ENCODE data around the gene C4orf36.

Gene C4orf36, protein sequence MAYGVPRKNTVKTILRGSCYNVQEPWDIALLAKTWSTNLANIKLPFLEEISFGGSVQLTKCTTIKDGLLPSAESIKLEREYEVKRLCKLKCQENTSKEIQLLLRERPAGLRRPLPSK

DNA sequence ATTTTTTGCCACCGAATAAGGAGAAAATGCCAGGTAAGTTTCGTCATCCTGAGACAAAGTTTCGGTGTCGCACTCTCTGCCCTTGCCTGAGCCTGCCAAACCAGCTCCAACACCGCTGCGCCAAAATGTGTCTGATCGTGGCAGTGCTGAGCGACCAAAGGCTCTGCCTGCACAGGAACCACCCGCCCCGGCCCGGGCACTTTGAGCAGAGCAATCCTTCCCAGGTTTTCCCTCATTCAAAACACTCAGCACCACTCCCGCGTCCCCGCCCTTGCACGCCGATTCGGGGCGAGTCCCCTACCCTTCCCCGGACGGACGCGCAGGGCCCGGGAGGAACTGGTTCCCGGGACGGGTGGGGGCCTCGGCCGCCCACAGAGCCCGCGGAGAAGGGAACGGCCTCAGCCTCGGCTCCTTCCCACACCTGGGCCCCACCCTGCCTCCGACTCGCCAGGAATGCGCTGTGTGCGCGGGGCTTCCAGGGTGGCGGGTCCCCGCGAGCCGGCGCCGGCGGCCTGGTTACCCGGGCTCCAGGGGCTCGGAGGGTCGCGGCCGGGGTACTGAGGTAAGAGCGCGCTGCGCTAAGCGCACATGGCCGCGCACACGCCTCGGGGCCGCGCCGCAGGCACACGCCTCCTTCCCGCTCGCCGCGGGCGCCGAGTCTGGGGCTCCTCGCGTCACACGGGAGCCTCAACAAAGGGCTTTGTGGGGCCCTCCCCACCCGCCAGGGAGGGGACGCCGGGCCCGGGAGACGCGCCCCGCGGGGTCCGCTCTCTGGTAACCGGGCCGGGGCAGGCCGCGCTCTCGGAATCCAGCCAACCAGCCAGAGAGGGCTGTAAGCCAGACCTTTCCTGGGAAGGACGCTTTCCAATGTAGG, at the start of gene C4orf36:
TSS of gene C4orf36 (minus strand) at position 661 of the 874 bp plus-strand sequence. CDS start 902 bp downstream, outside the sequence.
- DNase-seq (ENCODE audit: low spot score): peak; percentile 27

- no peak for DNase-seq (ENCODE audit: low spot score)
Measured at GRCh38 chr4:86940920-86941460, 48.8 kb upstream of the C4orf36 start.

GRCh38 chr4:86939729-86940575, 47.7 kb upstream of the C4orf36 start:
- no peak for DNase-seq (ENCODE audit: low spot score)

DNA sequence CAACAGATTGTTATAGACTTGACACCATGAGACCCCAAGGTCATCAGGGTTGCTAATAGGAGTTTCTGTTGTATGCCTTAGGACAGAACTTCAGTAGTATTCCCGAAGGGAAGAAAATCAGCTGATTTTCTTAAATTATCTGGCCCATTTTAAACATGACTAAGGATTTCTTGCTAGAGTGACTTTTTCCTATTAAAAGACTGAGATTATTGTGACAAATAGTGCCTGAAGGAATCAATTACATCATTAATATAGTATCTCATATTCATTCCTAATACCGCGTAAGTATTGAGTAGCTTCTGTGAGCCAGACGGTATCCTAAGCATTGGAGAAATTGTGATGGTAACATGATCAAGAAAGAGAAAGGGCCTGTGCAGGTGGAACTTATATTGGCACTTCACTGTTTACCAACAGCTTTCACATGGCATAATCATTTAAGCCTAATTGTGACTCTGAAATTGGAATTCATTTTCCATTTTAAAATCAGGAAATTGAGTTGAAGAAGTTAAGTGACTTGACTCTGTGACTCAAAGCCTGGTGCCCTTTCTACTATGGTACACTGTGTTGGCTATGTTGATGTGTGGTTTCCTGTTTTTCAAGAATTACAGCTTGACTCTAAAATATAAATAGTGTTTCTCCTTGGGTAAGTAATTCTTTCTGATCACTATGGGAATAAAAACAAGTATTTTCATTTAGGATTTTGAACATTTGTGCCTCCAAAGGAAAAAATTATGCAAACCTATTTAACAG, 46.7 kb upstream of the C4orf36 start:
- DNase-seq (ENCODE audit: low spot score): no peak

- peak; percentile 70 for DNase-seq (ENCODE audit: low spot score)
Measured at GRCh38 chr4:86935853-86936733, 43.9 kb upstream of the C4orf36 start.

DNA sequence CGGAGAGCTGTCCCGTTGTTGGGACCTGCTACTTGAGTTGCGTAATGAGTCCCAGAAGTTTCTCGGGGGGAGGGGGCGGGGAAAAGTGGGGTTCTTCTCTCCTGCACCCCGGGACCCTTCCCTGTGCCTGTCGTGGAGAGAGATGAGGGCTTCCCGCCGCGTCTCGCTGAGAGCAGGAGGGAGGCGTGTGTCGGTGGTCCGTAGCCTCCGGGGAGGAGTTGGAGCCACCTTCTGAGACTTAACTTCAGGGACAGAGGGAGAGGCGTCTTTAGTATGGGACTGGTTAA, 43.3 kb upstream of the C4orf36 start:
- DNase-seq (ENCODE audit: low spot score): no peak

DNA sequence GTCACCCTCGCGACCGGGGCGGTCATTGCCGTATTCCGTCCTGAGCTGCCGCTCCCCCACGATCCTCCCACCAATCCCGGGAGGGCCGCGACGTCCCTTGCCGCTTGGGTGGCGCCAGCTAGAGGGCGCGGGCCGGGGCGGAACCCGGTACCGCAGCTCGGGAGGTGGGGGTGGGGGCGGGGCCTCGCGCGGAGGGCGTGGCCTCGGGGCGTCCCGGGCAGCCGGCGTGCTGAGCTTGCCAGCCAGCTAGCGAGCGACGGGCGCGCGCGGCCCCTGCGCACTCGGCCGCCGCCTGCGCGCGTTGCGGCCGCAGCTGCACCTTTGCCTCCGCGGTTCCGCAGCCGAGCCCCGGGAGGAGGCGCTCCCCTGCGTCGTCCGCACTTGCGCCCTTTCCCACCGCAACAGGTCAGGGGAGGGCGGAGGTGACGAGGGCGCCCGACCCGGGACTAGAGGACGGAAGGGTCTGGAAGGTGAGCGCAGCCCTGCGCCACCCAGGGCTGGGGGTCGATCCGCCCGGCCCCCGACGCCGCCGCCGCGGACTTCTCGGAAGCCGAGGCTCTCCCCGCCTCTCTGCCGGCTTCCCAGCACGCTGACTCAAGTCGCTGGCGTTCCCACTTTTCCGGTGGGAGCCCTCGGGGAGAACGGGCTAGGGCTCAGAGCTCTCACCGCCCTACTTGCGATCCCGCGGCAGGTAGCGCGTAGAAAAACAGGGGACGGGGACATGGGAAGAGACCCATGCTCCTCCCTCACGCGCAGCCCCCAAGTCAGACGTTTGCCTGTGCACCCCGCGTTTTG, 42.7 kb upstream of the C4orf36 start, which contains the start of gene AFF1:
TSS of gene AFF1 (plus strand) at position 241 of the 795 bp plus-strand sequence. CDS start 13,523 bp downstream, outside the sequence.
- peak; percentile 90 for DNase-seq (ENCODE audit: low spot score)

DNA sequence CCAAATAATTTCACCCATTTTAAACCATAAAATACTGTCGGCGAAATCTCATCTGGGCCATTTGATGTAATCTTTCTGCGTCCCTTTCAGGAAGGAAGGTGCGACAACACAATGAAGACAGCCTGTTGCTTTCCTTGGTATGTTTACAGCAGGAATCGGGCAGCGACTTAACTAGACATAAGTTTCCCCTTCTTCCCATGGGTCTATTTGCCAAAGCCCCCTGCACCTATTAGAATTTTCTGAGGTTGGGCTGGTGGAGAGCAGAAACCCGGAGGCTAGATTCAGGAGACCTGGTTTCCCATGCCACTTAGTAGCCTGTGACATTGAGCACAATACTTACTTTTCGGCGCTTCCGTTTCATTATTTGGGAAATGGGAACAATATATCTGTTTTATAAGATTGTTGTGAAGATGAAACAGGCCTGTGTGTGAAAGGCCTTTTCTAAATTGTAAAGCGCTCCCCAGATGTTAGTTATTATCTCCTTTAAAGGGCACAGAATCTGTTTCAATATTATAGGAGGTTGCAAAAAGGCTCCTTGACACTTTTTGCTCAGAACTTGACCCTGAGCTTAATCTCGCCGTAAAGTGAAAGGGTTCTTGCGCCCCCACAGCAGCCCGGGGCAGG, 42.0 kb upstream of the C4orf36 start:
- peak; percentile 36 for DNase-seq (ENCODE audit: low spot score)

DNA sequence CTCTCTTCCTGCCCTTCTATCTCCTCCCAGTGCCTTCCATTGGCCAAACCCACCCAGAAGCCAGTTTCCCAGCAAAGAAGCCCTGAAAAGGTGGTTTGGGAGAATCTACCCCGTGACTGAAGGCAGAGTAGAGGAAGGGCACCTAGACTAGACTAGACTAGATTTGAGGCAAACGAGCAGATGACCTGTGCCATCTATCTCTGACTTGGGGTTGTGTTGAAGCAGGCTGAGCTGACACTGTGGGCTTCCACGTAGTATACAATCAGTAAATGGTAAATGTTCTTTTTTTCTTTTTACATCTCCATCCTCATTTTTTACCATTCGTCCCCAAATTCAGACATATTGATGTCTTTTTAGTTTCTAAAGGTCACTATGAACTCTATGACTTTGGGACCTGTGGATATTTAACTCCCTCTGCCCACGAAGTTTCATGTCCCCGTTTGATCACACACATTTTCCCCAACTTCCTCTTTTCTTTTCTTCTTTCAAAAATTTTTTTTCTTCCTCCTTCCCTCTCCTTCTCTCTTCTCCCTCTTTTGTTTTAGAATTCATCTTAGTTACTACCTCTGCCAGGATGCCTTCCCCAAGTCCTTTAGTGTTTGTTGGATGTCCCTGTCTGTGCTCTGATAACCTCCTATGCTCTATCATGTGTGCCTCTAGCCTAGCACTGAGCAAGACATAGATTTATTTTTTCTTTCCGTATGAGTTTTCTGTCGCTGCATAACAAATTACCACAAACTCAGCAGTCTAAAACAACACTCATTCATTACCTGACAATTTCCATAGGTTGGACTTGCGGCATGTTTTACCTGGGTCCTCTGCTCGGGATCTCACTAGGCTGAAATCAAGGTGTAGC, 36.4 kb upstream of the C4orf36 start:
- DNase-seq (ENCODE audit: low spot score): no peak

DNA sequence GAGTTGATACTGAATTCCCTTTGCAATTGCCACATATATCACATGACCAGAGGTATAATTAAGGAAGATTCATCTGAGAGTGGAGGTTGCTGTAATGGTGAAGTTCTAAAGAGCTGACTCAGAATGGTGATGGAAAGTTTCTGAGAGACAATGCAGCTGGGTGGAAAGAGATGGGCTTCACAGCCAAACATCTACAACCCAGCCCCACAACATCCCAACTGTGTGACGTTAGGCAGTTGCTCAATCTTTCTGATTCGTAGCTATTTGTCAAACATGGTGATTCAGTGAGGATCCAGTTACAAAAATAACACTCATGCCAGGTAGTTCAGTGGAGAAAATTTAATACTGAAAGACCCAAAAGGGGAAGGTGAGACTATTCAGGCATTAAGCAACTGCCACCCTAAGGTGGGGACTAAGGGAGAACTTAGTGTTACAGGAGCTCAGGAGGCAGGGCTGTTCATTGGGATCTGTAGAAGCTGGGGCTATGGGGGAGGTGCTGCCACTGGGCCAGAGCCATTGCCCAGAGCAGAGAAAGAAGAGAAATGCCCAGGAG, 35.7 kb upstream of the C4orf36 start:
- DNase-seq (ENCODE audit: low spot score): no peak

GRCh38 chr4:86926435-86927086, 34.3 kb upstream of the C4orf36 start:
- DNase-seq (ENCODE audit: low spot score): no peak

- peak; percentile 86 for DNase-seq (ENCODE audit: low spot score)
Measured at GRCh38 chr4:86924811-86925210, 32.6 kb upstream of the C4orf36 start.

- no peak for DNase-seq (ENCODE audit: low spot score)
Measured at GRCh38 chr4:86921608-86922252, 29.5 kb upstream of the C4orf36 start.

- DNase-seq (ENCODE audit: low spot score): no peak
Measured at GRCh38 chr4:86919561-86920223, 27.5 kb upstream of the C4orf36 start.

DNA sequence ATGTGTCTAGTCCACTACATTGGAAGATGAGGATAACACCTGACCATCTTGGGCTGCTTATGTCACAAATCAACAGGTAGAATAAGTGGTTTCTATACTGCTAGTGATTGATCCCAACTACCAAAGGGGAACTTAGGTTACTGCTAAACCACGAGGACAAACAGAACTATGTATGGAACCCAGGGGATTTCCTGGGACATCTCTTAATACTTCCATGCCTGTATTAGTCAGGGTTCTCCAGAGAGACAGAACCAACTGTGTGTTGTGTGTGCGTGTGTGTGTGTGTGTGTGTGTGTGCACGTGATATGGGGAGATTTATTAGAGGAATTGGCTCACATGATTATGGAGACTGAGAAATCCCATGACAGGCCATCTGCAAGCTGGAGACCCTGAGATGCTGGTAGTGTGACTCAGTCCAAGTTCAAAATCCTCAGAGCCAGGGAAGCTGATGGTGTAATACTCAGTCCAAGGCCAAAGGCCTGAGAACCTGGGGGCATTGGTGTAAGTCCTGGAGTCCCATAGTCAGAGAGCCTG, 26.4 kb upstream of the C4orf36 start:
- DNase-seq (ENCODE audit: low spot score): no peak
